HG03025 (cell line): ENCODE results near the gene TCP11L2.
A peak's percentile ranks its signal among the peaks of the same experiment; 100 is the strongest.
"Not testable (repeated sequence)": the region's sequence is repeated elsewhere in the genome, so short reads cannot be mapped to it uniquely, and the experiment has no call there.

Experiments used
- ATAC-seq: cut with Tn5 transposase; IDR thresholded peaks from one replicate; pipeline ENCODE4 v1.9.1; 2021; ENCODE audit warnings: mild to moderate bottlenecking, moderate library complexity; ENCODE audit not compliant: unreplicated experiment, low FRiP score

The TCP11L2 gene

GRCh38 chr12:106333756-106334155 is 31.2 kb downstream of the TCP11L2 start:
- ATAC-seq: no peak

GRCh38 chr12:106341086-106341877 is 38.7 kb downstream of the TCP11L2 start:
- no peak for ATAC-seq

- no peak for ATAC-seq
Observed at GRCh38 chr12:106342397-106343213, 40.1 kb downstream of the TCP11L2 start.

GRCh38 chr12:106343214-106343528 is 40.6 kb downstream of the TCP11L2 start:
- no peak for ATAC-seq

- no peak for ATAC-seq
Observed at GRCh38 chr12:106344131-106344530, 41.6 kb downstream of the TCP11L2 start.

- ATAC-seq: no peak
Observed at GRCh38 chr12:106345746-106346145, 43.2 kb downstream of the TCP11L2 start.

- ATAC-seq: no peak
Observed at GRCh38 chr12:106348411-106348810, 45.9 kb downstream of the TCP11L2 start.

- no peak for ATAC-seq
Observed at GRCh38 chr12:106353175-106353574, 50.6 kb downstream of the TCP11L2 start.

GRCh38 chr12:106357549-106358395 is 55.2 kb downstream of the TCP11L2 start, which contains the start of gene POLR3B:
Gene POLR3B, plus strand, starts transcription at chr12:106357748. Its CDS starts 132 bp downstream, at chr12:106357880.
- peak; percentile 87 for ATAC-seq

- ATAC-seq: peak; percentile 15
Observed at GRCh38 chr12:106358396-106359241, 56.1 kb downstream of the TCP11L2 start.

GRCh38 chr12:106359646-106360399 is 57.3 kb downstream of the TCP11L2 start:
- no peak for ATAC-seq

GRCh38 chr12:106360400-106360994 is 58.0 kb downstream of the TCP11L2 start:
- ATAC-seq: no peak

GRCh38 chr12:106362971-106363370 is 60.4 kb downstream of the TCP11L2 start:
- ATAC-seq: no peak

- ATAC-seq: no peak
Observed at GRCh38 chr12:106364261-106364660, 61.7 kb downstream of the TCP11L2 start.

GRCh38 chr12:106369624-106370346 is 67.3 kb downstream of the TCP11L2 start:
- no peak for ATAC-seq

- no peak for ATAC-seq
Observed at GRCh38 chr12:106378788-106379187, 76.3 kb downstream of the TCP11L2 start.

- no peak for ATAC-seq
Observed at GRCh38 chr12:106380954-106381353, 78.4 kb downstream of the TCP11L2 start.

- not testable (repeated sequence) for ATAC-seq
Observed at GRCh38 chr12:106381866-106382265, 79.3 kb downstream of the TCP11L2 start.
